Measurements from ENCODE around the gene FAM131A. TPM values are rescaled to one million over a fixed set of nuclear protein-coding genes. Genes with fewer than 3 reads are reported as not detected.

FAM131A gene
- polyA plus RNA-seq, 1 donor (not counting 4 experiments of a cell fraction or from before 2014, with no cell fraction given): 10.8 TPM

DNA sequence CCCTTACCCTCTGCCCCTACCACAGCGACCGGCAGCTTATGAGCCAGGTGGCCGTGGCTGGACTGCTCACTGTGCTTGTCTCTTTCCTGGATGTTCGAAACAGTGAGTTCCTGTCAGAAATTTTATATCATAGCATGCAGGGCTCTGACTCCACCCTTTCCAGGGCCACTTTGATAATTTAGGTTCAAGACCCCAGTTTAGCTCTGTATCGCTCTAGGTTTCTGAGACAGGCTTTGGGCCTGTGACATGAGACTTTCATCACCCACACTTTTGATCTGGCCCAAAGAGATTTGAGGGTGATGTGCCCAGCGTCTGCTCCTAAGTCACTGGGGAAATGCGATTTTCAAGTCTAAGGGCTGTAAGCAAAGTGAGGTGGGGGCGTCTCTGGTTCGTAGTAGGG is 29.5 kb upstream of the FAM131A start:
- no peak overlapping the region for H2AFZ ChIP-seq (ENCODE audit: control insufficient read depth, low read length)
- peaks cover 45 to 53% of the 10 kb centered on the region in 2 experiments for H3K36me3 ChIP-seq (ENCODE audit: control insufficient read depth in 2 of 2, extremely low read depth in 1 of 2, insufficient read depth in 2 of 2, low read length in 2 of 2)
- H3K27me3 ChIP-seq (ENCODE audit: control insufficient read depth, extremely low read depth, insufficient read depth, low read length): no peaks in the 10 kb centered on the region

DNA sequence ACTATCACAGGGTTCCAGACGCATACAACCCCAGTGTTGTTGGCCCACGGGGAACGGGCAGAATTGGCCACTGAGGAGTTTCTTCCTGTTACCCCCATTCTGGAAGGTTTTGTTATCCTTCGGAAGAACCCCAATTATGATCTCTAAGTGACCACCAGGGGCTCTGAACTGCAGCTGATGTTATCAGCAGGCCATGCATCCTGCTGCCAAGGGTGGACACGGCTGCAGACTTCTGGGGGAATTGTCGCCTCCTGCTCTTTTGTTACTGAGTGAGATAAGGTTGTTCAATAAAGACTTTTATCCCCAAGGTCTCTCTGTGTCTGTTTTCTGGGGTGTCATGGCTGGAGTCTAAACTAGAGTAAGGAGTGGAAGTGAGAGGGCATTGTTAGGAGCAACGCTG is 28.7 kb upstream of the FAM131A start:
- no peak for TF ChIP-seq EZH2 (IDR thresholded peaks at IDR 0.05; ENCODE audit: low read length)
- TF ChIP-seq, protein P1, sequence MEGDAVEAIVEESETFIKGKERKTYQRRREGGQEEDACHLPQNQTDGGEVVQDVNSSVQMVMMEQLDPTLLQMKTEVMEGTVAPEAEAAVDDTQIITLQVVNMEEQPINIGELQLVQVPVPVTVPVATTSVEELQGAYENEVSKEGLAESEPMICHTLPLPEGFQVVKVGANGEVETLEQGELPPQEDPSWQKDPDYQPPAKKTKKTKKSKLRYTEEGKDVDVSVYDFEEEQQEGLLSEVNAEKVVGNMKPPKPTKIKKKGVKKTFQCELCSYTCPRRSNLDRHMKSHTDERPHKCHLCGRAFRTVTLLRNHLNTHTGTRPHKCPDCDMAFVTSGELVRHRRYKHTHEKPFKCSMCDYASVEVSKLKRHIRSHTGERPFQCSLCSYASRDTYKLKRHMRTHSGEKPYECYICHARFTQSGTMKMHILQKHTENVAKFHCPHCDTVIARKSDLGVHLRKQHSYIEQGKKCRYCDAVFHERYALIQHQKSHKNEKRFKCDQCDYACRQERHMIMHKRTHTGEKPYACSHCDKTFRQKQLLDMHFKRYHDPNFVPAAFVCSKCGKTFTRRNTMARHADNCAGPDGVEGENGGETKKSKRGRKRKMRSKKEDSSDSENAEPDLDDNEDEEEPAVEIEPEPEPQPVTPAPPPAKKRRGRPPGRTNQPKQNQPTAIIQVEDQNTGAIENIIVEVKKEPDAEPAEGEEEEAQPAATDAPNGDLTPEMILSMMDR (optimal IDR thresholded peaks at IDR 0.05 in 1 of 3, IDR thresholded peaks at IDR 0.05 in 1 of 3, conservative IDR thresholded peaks at IDR 0.05 in 1 of 3; ENCODE audit: extremely low read depth in 1 of 3, insufficient read depth in 2 of 3, low read length in 3 of 3): no peak
- Histone ChIP-seq H3K4me1 (ENCODE audit: control insufficient read depth, extremely low read depth, insufficient read depth, low read length) (no peaks in the 10 kb centered on the region), H3K4me3 (ENCODE audit: control insufficient read depth in 2 of 3, extremely low read depth in 1 of 3, insufficient read depth in 2 of 3, low read depth in 1 of 3, low read length in 3 of 3) (no peak overlapping the region), H3K27me3 (ENCODE audit: control insufficient read depth, extremely low read depth, insufficient read depth, low read length) (no peaks in the 10 kb centered on the region), H3K36me3 (ENCODE audit: control insufficient read depth in 2 of 2, extremely low read depth in 1 of 2, insufficient read depth in 2 of 2, low read length in 2 of 2) (peaks cover 41 to 48% of the 10 kb centered on the region in 2 experiments), H3K9me1 (ENCODE audit: control insufficient read depth, extremely low read depth, insufficient read depth, low read length) (no peaks in the 10 kb centered on the region), H3K79me2 (ENCODE audit: control insufficient read depth, insufficient read depth, low read length) (peaks cover 22% of the 10 kb centered on the region), H3K4me2 (ENCODE audit: control insufficient read depth, extremely low read depth, insufficient read depth, low read depth, low read length) (no peak overlapping the region), H3K9me3 (ENCODE audit: control insufficient read depth, low read depth, low read length) (no peaks in the 10 kb centered on the region), H2AFZ (ENCODE audit: control insufficient read depth, low read length) (no peak overlapping the region), H3K9ac (ENCODE audit: control insufficient read depth, extremely low read depth, insufficient read depth, low read length) (no peak overlapping the region), H3K27ac (ENCODE audit: control insufficient read depth, insufficient read depth, low read length) (no peak overlapping the region), H4K20me1 (ENCODE audit: control insufficient read depth, extremely low read depth, insufficient read depth, low read length) (peaks cover 7% of the 10 kb centered on the region)
- no peak for DNase-seq (ENCODE audit: low read depth, low spot score)
- no peak for FAIRE-seq
- dilution Hi-C loops (cut with MboI; ENCODE audit: extremely low pct_ligation_motif_present, low sequenced_read_pairs): no loop called here

More for the DNA sequence above, 29.5 kb upstream of the FAM131A start:
- Histone ChIP-seq H3K27ac (ENCODE audit: control insufficient read depth, insufficient read depth, low read length) (no peak overlapping the region), H4K20me1 (ENCODE audit: control insufficient read depth, extremely low read depth, insufficient read depth, low read length) (peaks cover 7% of the 10 kb centered on the region), H3K9ac (ENCODE audit: control insufficient read depth, extremely low read depth, insufficient read depth, low read length) (no peak overlapping the region), H3K9me1 (ENCODE audit: control insufficient read depth, extremely low read depth, insufficient read depth, low read length) (no peaks in the 10 kb centered on the region), H3K9me3 (ENCODE audit: control insufficient read depth, low read depth, low read length) (no peaks in the 10 kb centered on the region), H3K79me2 (ENCODE audit: control insufficient read depth, insufficient read depth, low read length) (peaks cover 31% of the 10 kb centered on the region), H3K4me1 (ENCODE audit: control insufficient read depth, extremely low read depth, insufficient read depth, low read length) (no peaks in the 10 kb centered on the region), H3K4me2 (ENCODE audit: control insufficient read depth, extremely low read depth, insufficient read depth, low read depth, low read length) (no peak overlapping the region), H3K4me3 (ENCODE audit: control insufficient read depth in 2 of 3, extremely low read depth in 1 of 3, insufficient read depth in 2 of 3, low read depth in 1 of 3, low read length in 3 of 3) (no peak overlapping the region)
- dilution Hi-C loops (cut with MboI; ENCODE audit: extremely low pct_ligation_motif_present, low sequenced_read_pairs): no loop called here
- TF ChIP-seq EZH2 (IDR thresholded peaks at IDR 0.05; ENCODE audit: low read length): no peak
- TF ChIP-seq, protein P1 (optimal IDR thresholded peaks at IDR 0.05 in 1 of 3, IDR thresholded peaks at IDR 0.05 in 1 of 3, conservative IDR thresholded peaks at IDR 0.05 in 1 of 3; ENCODE audit: extremely low read depth in 1 of 3, insufficient read depth in 2 of 3, low read length in 3 of 3): no peak
- FAIRE-seq (no peak), DNase-seq (ENCODE audit: low read depth, low spot score) (no peak)
